Posterior vena cava (tissue), 2 donors: ENCODE data around the gene NDST4. TPM values are rescaled to one million over a fixed set of nuclear protein-coding genes. Genes with fewer than 3 reads are reported as not detected.

Experiments used
- DNase-seq: peaks from one replicate; pipeline ENCODE4 v3.0.0-alpha.2; 2020; ENCODE audit warnings: low spot score
- intact Hi-C, 2 donors: fragments of 100-400 bp; cut with DNase I; formaldehyde crosslinking; loops; one replicate each; pipeline versions ENCODE4 v1.14.1 to v1.14.2; 2022 to 2023
- total RNA-seq, 2 donors: library from RNA; stranded (reverse); fragmentation: NEBNext Ultra II Directional; extraction: Animal tissue kit (Norgen Biotek cat#: 25700); gene quantifications; one replicate each; pipeline ENCODE4 v1.2.1, GENCODE V29; 2021
- donor health status: DM: yes; HTN: yes; CAD: no.
- donor health status: DM: yes; HTN: yes; CAD: no.

NDST4 gene
- total RNA-seq, 2 donors from 2014 or later = not detected

GRCh38 chr4:114827651-114828050 lies 285.8 kb downstream of the NDST4 start:
- intact Hi-C loops = no loop called here
- DNase-seq = no peak

GRCh38 chr4:114815760-114816159 lies 297.7 kb downstream of the NDST4 start:
- intact Hi-C loops = no loop called here

GRCh38 chr4:114813961-114814360 lies 299.5 kb downstream of the NDST4 start:
- DNase-seq = no peak

More at GRCh38 chr4:114815760-114816159, 297.7 kb downstream of the NDST4 start:
- no peak for DNase-seq

GRCh38 chr4:114811564-114812301 lies 301.7 kb downstream of the NDST4 start:
- DNase-seq = no peak
- intact Hi-C loops = no loop called here

More at GRCh38 chr4:114813961-114814360, 299.5 kb downstream of the NDST4 start:
- intact Hi-C loops = no loop called here

- DNase-seq = peak; percentile 54
- intact Hi-C loops = no loop called here
Measured at GRCh38 chr4:114807759-114808404, 305.5 kb downstream of the NDST4 start.

GRCh38 chr4:114807357-114807756 lies 306.1 kb downstream of the NDST4 start:
- intact Hi-C loops = no loop called here
- DNase-seq = peak; percentile 67

- intact Hi-C loops = no loop called here
Measured at GRCh38 chr4:114791976-114792375, 321.4 kb downstream of the NDST4 start.

GRCh38 chr4:114785570-114785969 lies 327.9 kb downstream of the NDST4 start:
- intact Hi-C loops = no loop called here
- DNase-seq = no peak

More at GRCh38 chr4:114791976-114792375, 321.4 kb downstream of the NDST4 start:
- no peak for DNase-seq

- DNase-seq = no peak
- intact Hi-C loops = no loop called here
Measured at GRCh38 chr4:114783215-114783595, 330.2 kb downstream of the NDST4 start.

- intact Hi-C loops = no loop called here
- no peak for DNase-seq
Measured at GRCh38 chr4:114782415-114783214, 330.8 kb downstream of the NDST4 start.

GRCh38 chr4:114780205-114780604 lies 333.2 kb downstream of the NDST4 start:
- intact Hi-C loops = no loop called here
- DNase-seq = no peak
